A172 (cell line): ENCODE measurements around the gene MED12L. TPM values are rescaled to one million over a fixed set of nuclear protein-coding genes. Genes with fewer than 3 reads are reported as not detected.

ENCODE experiments used
- total RNA-seq: library from RNA; depleted of rRNA; stranded (reverse); fragments of >200 nt; shearing (Covaris generic); gene quantifications from 2 replicates; pipeline ENCODE4 v1.2.3, GENCODE V29; 2014; rRNA removed

The MED12L gene
- total RNA-seq, 1 experiment from 2014 or later: 0.12 TPM

Other genes with a start within 250 kb of the MED12L start
- not detected in 2 replicates for gene MINDY4B, start 180.2 kb upstream of the MED12L start, total RNA-seq
- gene CLRN1, start 112.9 kb upstream of the MED12L start, total RNA-seq: not detected in 2 replicates
- gene GPR171, start 117.6 kb downstream of the MED12L start, total RNA-seq: not detected in 2 replicates
- 0.03 and 0.05 TPM in 2 replicates for gene P2RY14, start 192.9 kb downstream of the MED12L start, total RNA-seq
- 0.77 TPM in 1 of 2 replicates, not detected in the other for gene GPR87, start 231.2 kb downstream of the MED12L start, total RNA-seq
- not detected in 2 replicates for gene P2RY13, start 243.9 kb downstream of the MED12L start, total RNA-seq